Measurements from ENCODE around the gene USP31. TPM values are rescaled to one million over a fixed set of nuclear protein-coding genes. Genes with fewer than 3 reads are reported as not detected.

Gene USP31
- total and polyA plus RNA-seq, 2 of the 13 experiments (the other 11 are each of a cell fraction or from before 2014, with no cell fraction given) = 22.5 to 23.3 TPM

- ATAC-seq (no peak), DNase-seq (ENCODE audit: low spot score) (no peak), FAIRE-seq (no peak)
- 95% methylated on average over 7 of the region's 7 CpGs for WGBS (ENCODE audit: low lambda C conversion rate)
- Histone ChIP-seq H2AFZ (ENCODE audit: low read length) (no peak overlapping the region), H3K9me3 (ENCODE audit: low read length) (no peaks in the 10 kb centered on the region), H3K9ac (ENCODE audit: insufficient read depth, low read depth, low read length) (no peak overlapping the region), H3K36me3 (replicated peaks in 1 of 2; ENCODE audit: control insufficient read depth in 1 of 2, insufficient read depth in 2 of 2, low read length in 2 of 2) (peaks cover 1 to 3% of the 10 kb centered on the region in 2 experiments; a peak in 1 of 5 replicates), H3K4me1 (ENCODE audit: insufficient read depth, low read length) (peaks cover 18% of the 10 kb centered on the region), H3K27me3 (ENCODE audit: control insufficient read depth in 1 of 2, insufficient read depth in 2 of 2, low read length in 2 of 2) (no peaks in the 10 kb centered on the region), H3K4me3 (replicated peaks in 1 of 3; ENCODE audit: insufficient read depth in 1 of 3, low read depth in 2 of 3, low read length in 3 of 3) (no peak overlapping the region), H4K20me1 (ENCODE audit: insufficient read depth, low read length) (0 out of 2 replicates have a peak, but pooled peaks cover 4% of the 10 kb centered on the region), H3K4me2 (ENCODE audit: low read depth, low read length) (no peak overlapping the region), H3K79me2 (ENCODE audit: insufficient read depth, low read length) (peaks cover 86% of the 10 kb centered on the region), H3K27ac (ENCODE audit: extremely low read length, insufficient read depth, low read length) (no peak overlapping the region)
- ChIA-PET CTCF (ENCODE audit: low intra/inter-chr PET ratio, low total read pairs) (no interaction called here), POLR2A (no interaction called here)
- intact Hi-C loops (cut with micrococcal nuclease; ENCODE audit: unreplicated experiment) = no loop called here
- TF ChIP-seq ZNF674 (CRISPR knock-in tag; IDR thresholded peaks at IDR 0.05; ENCODE audit: low read depth) (no peak), ZMYM2 (CRISPR knock-in tag; IDR thresholded peaks at IDR 0.05) (no peak)
- BruUV-seq (replicated peaks) = no TSS peak
- in situ Hi-C loops (cut with HindIII; ENCODE audit: extremely low pct_ligation_motif_present, low pct_unique_long_range_greater_than_20kb) = no loop called here
These were observed 34.9 kb downstream of the USP31 start for GRCh38 chr16:23114131-23114904.

GRCh38 chr16:23113185-23113584 lies 36.1 kb downstream of the USP31 start:
- Histone ChIP-seq H3K79me2 (ENCODE audit: insufficient read depth, low read length) (peaks cover 89% of the 10 kb centered on the region), H3K27me3 (ENCODE audit: control insufficient read depth in 1 of 2, insufficient read depth in 2 of 2, low read length in 2 of 2) (no peaks in the 10 kb centered on the region), H3K4me1 (ENCODE audit: insufficient read depth, low read length) (peaks cover 20% of the 10 kb centered on the region), H2AFZ (ENCODE audit: low read length) (no peak overlapping the region), H3K4me2 (ENCODE audit: low read depth, low read length) (no peak overlapping the region), H3K9ac (ENCODE audit: insufficient read depth, low read depth, low read length) (no peak overlapping the region), H3K4me3 (replicated peaks in 1 of 3; ENCODE audit: insufficient read depth in 1 of 3, low read depth in 2 of 3, low read length in 3 of 3) (no peak overlapping the region), H3K27ac (ENCODE audit: extremely low read length, insufficient read depth, low read length) (no peak overlapping the region), H4K20me1 (ENCODE audit: insufficient read depth, low read length) (0 out of 2 replicates have a peak, but pooled peaks cover 4% of the 10 kb centered on the region), H3K9me3 (ENCODE audit: low read length) (no peaks in the 10 kb centered on the region), H3K36me3 (replicated peaks in 1 of 2; ENCODE audit: control insufficient read depth in 1 of 2, insufficient read depth in 2 of 2, low read length in 2 of 2) (peaks cover 1 to 3% of the 10 kb centered on the region in 2 experiments; a peak in 1 of 5 replicates)
- ATAC-seq (no peak), FAIRE-seq (no peak), DNase-seq (ENCODE audit: low spot score) (no peak)
- POLR2A ChIA-PET = no interaction called here
- intact Hi-C loops (cut with micrococcal nuclease; ENCODE audit: unreplicated experiment) (no loop called here), in situ Hi-C loops (cut with HindIII; ENCODE audit: extremely low pct_ligation_motif_present, low pct_unique_long_range_greater_than_20kb) (no loop called here)
- BruUV-seq (replicated peaks) = no TSS peak
- CTCF ChIA-PET (ENCODE audit: low intra/inter-chr PET ratio, low total read pairs) = no interaction called here
- WGBS (ENCODE audit: low lambda C conversion rate) = 97% methylated on average over 5 of the region's 5 CpGs
- no peak for TF ChIP-seq ZNF512 (CRISPR knock-in tag; IDR thresholded peaks at IDR 0.05)
- TF ChIP-seq HNF4G (IDR thresholded peaks at IDR 0.05; ENCODE audit: borderline replicate concordance, low read depth, low read length) = no peak
- no peak for TF ChIP-seq HNF4G (CRISPR knock-in tag; IDR thresholded peaks at IDR 0.05; ENCODE audit: borderline replicate concordance, low read depth)
- TF ChIP-seq TFAP4 (IDR thresholded peaks at IDR 0.05; ENCODE audit: borderline replicate concordance, low read depth) = no peak
- no peak for TF ChIP-seq GLMP (CRISPR knock-in tag; IDR thresholded peaks at IDR 0.05; ENCODE audit: borderline replicate concordance)
- TF ChIP-seq CSRNP1 (CRISPR knock-in tag; IDR thresholded peaks at IDR 0.05) = no peak
- no peak for TF ChIP-seq ZNF598 (CRISPR knock-in tag; IDR thresholded peaks at IDR 0.05; ENCODE audit: borderline replicate concordance)
- TF ChIP-seq ZNF883 (CRISPR knock-in tag; IDR thresholded peaks at IDR 0.05; ENCODE audit: not compliant biosample characterization) = no peak

All from HepG2 (cell line).